HepG2 (cell line): ENCODE measurements around the gene STMN3. TPM values are rescaled to one million over a fixed set of nuclear protein-coding genes. Genes with fewer than 3 reads are reported as not detected.
A peak's percentile ranks its signal among the peaks of the same experiment; 100 is the strongest.

Source experiments
- ASH2L ChIP-seq: fragments of 300-600, 200-600 bp; sonication (generic); IDR thresholded peaks from 2 replicates; pipeline ENCODE4 v1.7.0; 2017; ENCODE audit warnings: low read depth, mild to moderate bottlenecking, moderate library complexity, mixed read lengths, low read length; ENCODE audit not compliant: insufficient read length
- ATF4 ChIP-seq, 2 experiments: fragments of 450-650 bp in 1 of 2; sonication (generic) in 1 of 2; formaldehyde crosslinking; IDR thresholded peaks; 2 replicates each; pipeline versions ENCODE4 v1.5.0 to v1.8.0; 2020 to 2022; ENCODE audit warnings: mild to moderate bottlenecking in 1 of 2, missing genetic modification reagents in 1 of 2
- ATM ChIP-seq: fragments of 450-650 bp; IDR thresholded peaks from 2 replicates; pipeline ENCODE4 v1.7.1; 2017; ENCODE audit warnings: mild to moderate bottlenecking, borderline replicate concordance
- JUND ChIP-seq: sonication (generic); formaldehyde crosslinking; IDR thresholded peaks from 2 replicates; pipeline ENCODE4 v1.8.0; 2022; ENCODE audit warnings: mild to moderate bottlenecking, missing genetic modification reagents
- KLF9 ChIP-seq: IDR thresholded peaks from 2 replicates; pipeline ENCODE4 v1.6.1; 2016; ENCODE audit warnings: low read depth
- PRDM4 ChIP-seq: sonication (generic); formaldehyde crosslinking; IDR thresholded peaks from 2 replicates; pipeline ENCODE4 v1.9.0; 2021; ENCODE audit warnings: missing genetic modification reagents, borderline replicate concordance
- PRMT3 ChIP-seq: sonication (generic); formaldehyde crosslinking; IDR thresholded peaks from 2 replicates; pipeline ENCODE4 v1.8.1; 2022; ENCODE audit warnings: low read depth, mild to moderate bottlenecking, moderate library complexity, missing genetic modification reagents, borderline replicate concordance
- SAFB2 ChIP-seq: sonication (generic); formaldehyde crosslinking; IDR thresholded peaks from 2 replicates; pipeline ENCODE4 v1.5.1; 2020; ENCODE audit warnings: missing genetic modification reagents, low read depth, mild to moderate bottlenecking, borderline replicate concordance
- TFE3 ChIP-seq: IDR thresholded peaks from 2 replicates; pipeline ENCODE4 v1.6.1; 2016
- TOE1 ChIP-seq: sonication (generic); formaldehyde crosslinking; IDR thresholded peaks from 2 replicates; pipeline ENCODE4 v1.4.0; 2020; ENCODE audit warnings: mild to moderate bottlenecking, missing genetic modification reagents
- YEATS4 ChIP-seq: sonication (generic); formaldehyde crosslinking; IDR thresholded peaks from 2 replicates; pipeline ENCODE4 v1.4.0; 2020; ENCODE audit warnings: missing genetic modification reagents, borderline replicate concordance
- ZKSCAN8 ChIP-seq: IDR thresholded peaks from 2 replicates; pipeline ENCODE4 v1.6.1; 2016; ENCODE audit warnings: borderline replicate concordance, missing genetic modification reagents, missing compliant biosample characterization
- ZNF207 ChIP-seq: fragments of 450-650 bp; IDR thresholded peaks from 2 replicates; pipeline ENCODE4 v1.6.1; 2016; ENCODE audit warnings: antibody characterized with exemption, borderline replicate concordance
- ZNF224 ChIP-seq: sonication (generic); formaldehyde crosslinking; IDR thresholded peaks from 2 replicates; pipeline ENCODE4 v1.5.0; 2020; ENCODE audit warnings: mild to moderate bottlenecking, missing genetic modification reagents
- ZNF501 ChIP-seq: sonication (generic); formaldehyde crosslinking; IDR thresholded peaks from 2 replicates; pipeline ENCODE4 v1.5.1; 2020; ENCODE audit warnings: mild to moderate bottlenecking, moderate library complexity, missing genetic modification reagents
- ZNF672 ChIP-seq: sonication (generic); formaldehyde crosslinking; IDR thresholded peaks from 2 replicates; pipeline ENCODE4 v1.8.1; 2022; ENCODE audit warnings: missing genetic modification reagents
- ZNF841 ChIP-seq: sonication (generic); formaldehyde crosslinking; IDR thresholded peaks from 2 replicates; pipeline ENCODE4 v1.8.1; 2023; ENCODE audit warnings: missing genetic modification reagents, borderline replicate concordance
- polyA plus RNA-seq, 8 experiments: library from polyadenylated mRNA; depleted of rRNA in 3 of 8; stranded (reverse) in 7 of 8; unstranded in 1 of 8; fragments of >200 nt; fragmentation: Illumina TruSeq in 4 of 8; extraction: Trizol in 4 of 8; gene quantifications; 2 replicates each; pipeline versions ENCODE4 v1.2.1 to v1.2.3, GENCODE V29; 2011 to 2016; ENCODE audit warnings: low read depth in 4 of 8, missing spikeins in 1 of 8, mixed read lengths in 1 of 8; ENCODE audit not compliant: insufficient read depth in 1 of 8
- total RNA-seq, 5 experiments: library from RNA; depleted of rRNA; stranded (reverse); fragments of >200 nt; fragmentation: Illumina TruSeq; extraction: Trizol; gene quantifications; 2 replicates each; pipeline ENCODE4 v1.2.3, GENCODE V29; 2016; ENCODE audit warnings: low read depth in 1 of 5

STMN3 gene
- total and polyA plus RNA-seq, 2 of the 13 experiments (the other 11 are each of a cell fraction or from before 2014, with no cell fraction given) = 21.0 to 48.3 TPM

GRCh38 chr20:63627129-63627750 lies 26.0 kb downstream of the STMN3 start (continued):
- no peak; the same call in 1 of the 2 replicates for TF ChIP-seq ZNF224 (CRISPR knock-in tag)
- TF ChIP-seq KLF9 (CRISPR knock-in tag) = no peak
- TF ChIP-seq TFE3 (CRISPR knock-in tag) = peak; percentile 52; the same call in 1 of the 2 replicates
- peak; percentile 79 for TF ChIP-seq ZKSCAN8 (CRISPR knock-in tag)
- TF ChIP-seq YEATS4 = peak; percentile 91
- peak in 1 of 2 experiments; percentile 66; a peak in 2 of 4 replicates for TF ChIP-seq ATF4 (CRISPR knock-in tag; IDR thresholded peaks at IDR 0.05)
- peak; percentile 64; the same call in 1 of the 2 replicates for TF ChIP-seq TOE1 (CRISPR knock-in tag)
- TF ChIP-seq ZNF501 (CRISPR knock-in tag) = peak; percentile 83
- TF ChIP-seq ZNF841 = peak; percentile 82; the same call in 1 of the 2 replicates
- TF ChIP-seq PRMT3 (CRISPR knock-in tag) = 0 out of 2 replicates have a peak, but pooled peaks have one; percentile 34
- peak; percentile 35 for TF ChIP-seq ASH2L
- no peak for TF ChIP-seq JUND (CRISPR knock-in tag)
- TF ChIP-seq ATM = no peak
- TF ChIP-seq ZNF207 = no peak
- peak; percentile 80 for TF ChIP-seq SAFB2 (CRISPR knock-in tag)
- peak; percentile 86; the same call in 1 of the 2 replicates for TF ChIP-seq ZNF672 (CRISPR knock-in tag)
- TF ChIP-seq PRDM4 (CRISPR knock-in tag) = peak; percentile 89; the same call in 1 of the 2 replicates
